ENCODE data around the gene CLCN3. TPM values are rescaled to one million over a fixed set of nuclear protein-coding genes. Genes with fewer than 3 reads are reported as not detected.
"Not testable (repeated sequence)": the region's sequence is repeated elsewhere in the genome, so short reads cannot be mapped to it uniquely, and the experiment has no call there.

Gene CLCN3
- total RNA-seq, 2 donors from 2014 or later, result 18.4 to 27.3 TPM

- no peak overlapping the region for H3K4me3 Mint-ChIP-seq
- H3K9me3 ChIP-seq (ENCODE audit: control insufficient read depth, low read length, poor library complexity, severe bottlenecking), result no peaks in the 10 kb centered on the region
- no peak for ATAC-seq
- no peak for DNase-seq
- peak overlapping the region; percentile 11 for H3K27ac Mint-ChIP-seq
- H3K27me3 Mint-ChIP-seq, result no peaks in the 10 kb centered on the region
- peaks cover 7% of the 10 kb centered on the region for H3K4me1 Mint-ChIP-seq
- peaks cover 2% of the 10 kb centered on the region for H3K36me3 Mint-ChIP-seq (ENCODE audit: low read depth)
Measured at GRCh38 chr4:169716677-169717076, 96.3 kb downstream of the CLCN3 start.

GRCh38 chr4:169720529-169720928 lies 100.2 kb downstream of the CLCN3 start:
- Mint-ChIP-seq H3K4me1 (peaks cover 4% of the 10 kb centered on the region), H3K27me3 (no peaks in the 10 kb centered on the region), H3K36me3 (ENCODE audit: low read depth) (no peaks in the 10 kb centered on the region), H3K27ac (peak overlapping the region; percentile 80), H3K4me3 (no peak overlapping the region)
- H3K9me3 ChIP-seq (ENCODE audit: control insufficient read depth, low read length, poor library complexity, severe bottlenecking), result no peaks in the 10 kb centered on the region
- no peak for DNase-seq
- no peak for ATAC-seq

- Mint-ChIP-seq H3K4me1 (peaks cover 4% of the 10 kb centered on the region), H3K27ac (no peak overlapping the region), H3K27me3 (no peaks in the 10 kb centered on the region), H3K36me3 (ENCODE audit: low read depth) (no peaks in the 10 kb centered on the region), H3K4me3 (no peak overlapping the region)
- ATAC-seq (no peak), DNase-seq (no peak)
- no peaks in the 10 kb centered on the region for H3K9me3 ChIP-seq (ENCODE audit: control insufficient read depth, low read length, poor library complexity, severe bottlenecking)
Measured at GRCh38 chr4:169723207-169723965, 103.0 kb downstream of the CLCN3 start.

GRCh38 chr4:169724260-169724659 lies 103.9 kb downstream of the CLCN3 start:
- no peak overlapping the region for H3K4me3 Mint-ChIP-seq
- no peaks in the 10 kb centered on the region for H3K27me3 Mint-ChIP-seq
- ATAC-seq (no peak), DNase-seq (no peak)
- H3K36me3 Mint-ChIP-seq (ENCODE audit: low read depth), result no peaks in the 10 kb centered on the region
- no peak overlapping the region for H3K27ac Mint-ChIP-seq
- peaks cover 4% of the 10 kb centered on the region for H3K4me1 Mint-ChIP-seq
- H3K9me3 ChIP-seq (ENCODE audit: control insufficient read depth, low read length, poor library complexity, severe bottlenecking), result no peaks in the 10 kb centered on the region

- peaks cover 2% of the 10 kb centered on the region for H3K36me3 Mint-ChIP-seq (ENCODE audit: low read depth)
- H3K4me3 Mint-ChIP-seq, result no peak overlapping the region
- ATAC-seq (no peak), DNase-seq (no peak)
- H3K27me3 Mint-ChIP-seq, result no peaks in the 10 kb centered on the region
- no peaks in the 10 kb centered on the region for H3K9me3 ChIP-seq (ENCODE audit: control insufficient read depth, low read length, poor library complexity, severe bottlenecking)
- peak overlapping the region; percentile 59 for H3K27ac Mint-ChIP-seq
- no peaks in the 10 kb centered on the region for H3K4me1 Mint-ChIP-seq
Measured at GRCh38 chr4:169727616-169728015, 107.2 kb downstream of the CLCN3 start.

GRCh38 chr4:169730564-169730963 lies 110.2 kb downstream of the CLCN3 start:
- Mint-ChIP-seq H3K27me3 (no peaks in the 10 kb centered on the region), H3K27ac (peak overlapping the region; percentile 11), H3K36me3 (ENCODE audit: low read depth) (peaks cover 2% of the 10 kb centered on the region), H3K4me3 (no peak overlapping the region), H3K4me1 (peaks cover 1% of the 10 kb centered on the region)
- ATAC-seq (no peak), DNase-seq (no peak)
- no peaks in the 10 kb centered on the region for H3K9me3 ChIP-seq (ENCODE audit: control insufficient read depth, low read length, poor library complexity, severe bottlenecking)

- not testable (repeated sequence) for H3K36me3 Mint-ChIP-seq (ENCODE audit: low read depth); H3K9me3 ChIP-seq (ENCODE audit: control insufficient read depth, low read length, poor library complexity, severe bottlenecking); H3K4me1 Mint-ChIP-seq; DNase-seq; H3K4me3 Mint-ChIP-seq; H3K27ac Mint-ChIP-seq; ATAC-seq; H3K27me3 Mint-ChIP-seq
Measured at GRCh38 chr4:169738604-169739003, 118.2 kb downstream of the CLCN3 start.

- peaks cover 4% of the 10 kb centered on the region for H3K4me1 Mint-ChIP-seq
- peaks cover 15% of the 10 kb centered on the region for H3K36me3 Mint-ChIP-seq (ENCODE audit: low read depth)
- DNase-seq, result no peak
- H3K4me3 Mint-ChIP-seq, result no peak overlapping the region
- ATAC-seq, result no peak
- H3K27ac Mint-ChIP-seq, result no peak overlapping the region
- no peaks in the 10 kb centered on the region for H3K9me3 ChIP-seq (ENCODE audit: control insufficient read depth, low read length, poor library complexity, severe bottlenecking)
- H3K27me3 Mint-ChIP-seq, result no peaks in the 10 kb centered on the region
Measured at GRCh38 chr4:169741569-169741968, 121.2 kb downstream of the CLCN3 start.

GRCh38 chr4:169744601-169745000 lies 124.2 kb downstream of the CLCN3 start:
- no peaks in the 10 kb centered on the region for H3K9me3 ChIP-seq (ENCODE audit: control insufficient read depth, low read length, poor library complexity, severe bottlenecking)
- Mint-ChIP-seq H3K27ac (no peak overlapping the region), H3K36me3 (ENCODE audit: low read depth) (peaks cover 12% of the 10 kb centered on the region), H3K27me3 (no peaks in the 10 kb centered on the region), H3K4me1 (peaks cover 4% of the 10 kb centered on the region), H3K4me3 (no peak overlapping the region)
- ATAC-seq, result no peak
- DNase-seq, result no peak

- Mint-ChIP-seq H3K36me3 (ENCODE audit: low read depth) (peaks cover 11% of the 10 kb centered on the region), H3K4me3 (no peak overlapping the region), H3K4me1 (peaks cover 9% of the 10 kb centered on the region), H3K27ac (no peak overlapping the region), H3K27me3 (no peaks in the 10 kb centered on the region)
- no peak for DNase-seq
- no peaks in the 10 kb centered on the region for H3K9me3 ChIP-seq (ENCODE audit: control insufficient read depth, low read length, poor library complexity, severe bottlenecking)
- ATAC-seq, result no peak
Measured at GRCh38 chr4:169745291-169745690, 124.9 kb downstream of the CLCN3 start.

- H3K27ac Mint-ChIP-seq, result peak overlapping the region; percentile 92
- peaks cover 27% of the 10 kb centered on the region for H3K4me1 Mint-ChIP-seq
- H3K9me3 ChIP-seq (ENCODE audit: control insufficient read depth, low read length, poor library complexity, severe bottlenecking), result no peaks in the 10 kb centered on the region
- no peaks in the 10 kb centered on the region for H3K36me3 Mint-ChIP-seq (ENCODE audit: low read depth)
- peak; percentile 8 for ATAC-seq
- no peaks in the 10 kb centered on the region for H3K27me3 Mint-ChIP-seq
- DNase-seq, result no peak
- H3K4me3 Mint-ChIP-seq, result peak overlapping the region; percentile 97
Measured at GRCh38 chr4:169756971-169757574, 136.7 kb downstream of the CLCN3 start.

GRCh38 chr4:169757575-169758184 lies 137.3 kb downstream of the CLCN3 start, which contains the start of gene HPF1:
Gene HPF1 (minus strand): TSS chr4:169757944. CDS start chr4:169757877, 67 bp downstream.
- Mint-ChIP-seq H3K27me3 (no peaks in the 10 kb centered on the region), H3K4me1 (peaks cover 27% of the 10 kb centered on the region), H3K27ac (peak within 1 kb of the TSS; percentile 92), H3K36me3 (ENCODE audit: low read depth) (no peaks in the 10 kb centered on the region), H3K4me3 (peak within 1 kb of the TSS; percentile 97)
- H3K9me3 ChIP-seq (ENCODE audit: control insufficient read depth, low read length, poor library complexity, severe bottlenecking), result no peaks in the 10 kb centered on the region
- DNase-seq (peak; percentile 87 to 93 (median 93)), ATAC-seq (peak; percentile 95)

- H3K36me3 Mint-ChIP-seq (ENCODE audit: low read depth), result no peaks in the 10 kb centered on the region
- no peak for ATAC-seq
- H3K27ac Mint-ChIP-seq, result peak overlapping the region; percentile 92
- no peaks in the 10 kb centered on the region for H3K9me3 ChIP-seq (ENCODE audit: control insufficient read depth, low read length, poor library complexity, severe bottlenecking)
- H3K4me3 Mint-ChIP-seq, result peak overlapping the region; percentile 97
- no peaks in the 10 kb centered on the region for H3K27me3 Mint-ChIP-seq
- no peak for DNase-seq
- peaks cover 27% of the 10 kb centered on the region for H3K4me1 Mint-ChIP-seq
Measured at GRCh38 chr4:169758401-169758962, 138.1 kb downstream of the CLCN3 start.
